IMR-90 (cell line): ENCODE data around the gene STARD3. TPM values are rescaled to one million over a fixed set of nuclear protein-coding genes. Genes with fewer than 3 reads are reported as not detected.

ENCODE experiments used
- ATAC-seq: fragments of 200-7000 bp; cut with Tn5 transposase; 2 replicates; pipeline ENCODE4 v1.9.1; 2020; ENCODE audit warnings: low read depth, mild to moderate bottlenecking, moderate library complexity
- BruUV-seq: library from RNA; stranded (reverse); fragments of 400-500 nt; replicated peaks from 2 replicates; lab custom pipeline; 2021; lab: Mats Ljungman, UMichigan
- CTCF ChIA-PET: fragments of 300-600 bp; formaldehyde crosslinking; extraction: SDS; loops from one replicate; lab custom pipeline; 2021; ENCODE audit warnings: antibody characterized with exemption; lab: Yijun Ruan, JAX
- POLR2A ChIA-PET: fragments of 300-600 bp; sonication (Branson Sonifier 250); formaldehyde crosslinking; loops from one replicate; lab custom pipeline; 2022; ENCODE audit warnings: antibody characterized with exemption; ENCODE audit not compliant: unreplicated experiment; lab: Charles Lee
- DNase-seq: peaks from one replicate; pipeline ENCODE4 v3.0.0; 2013
- H2AFZ ChIP-seq: replicated peaks from 2 replicates; pipeline ENCODE3; 2013; ENCODE audit warnings: low read length, mild to moderate bottlenecking; ENCODE audit not compliant: poor library complexity
- H2AK5ac ChIP-seq: 2 replicates; pipeline ENCODE4 v1.6.1; 2013; ENCODE audit warnings: low read depth, low read length, inconsistent platforms
- H2AK9ac ChIP-seq: replicated peaks from 2 replicates; pipeline ENCODE3; 2013; ENCODE audit warnings: mild to moderate bottlenecking, low read depth, low read length, moderate library complexity; ENCODE audit not compliant: poor library complexity
- H2BK120ac ChIP-seq: 2 replicates; pipeline ENCODE4 v1.6.1; 2013; ENCODE audit warnings: low read depth, low read length, inconsistent platforms
- H2BK15ac ChIP-seq: 3 replicates; pipeline ENCODE4 v1.6.1; 2013; ENCODE audit warnings: low read depth, low read length, inconsistent platforms
- H2BK20ac ChIP-seq: 2 replicates; pipeline ENCODE4 v1.6.1; 2013; ENCODE audit warnings: low read depth, mild to moderate bottlenecking, inconsistent platforms, low read length, moderate library complexity
- H2BK5ac ChIP-seq: 2 replicates; pipeline ENCODE4 v1.6.1; 2013; ENCODE audit warnings: mild to moderate bottlenecking, low read depth, low read length, inconsistent platforms; ENCODE audit not compliant: poor library complexity, severe bottlenecking
- H3K14ac ChIP-seq: replicated peaks from 2 replicates; pipeline ENCODE4 v1.6.1; 2013; ENCODE audit warnings: low read depth, low read length, inconsistent platforms
- H3K18ac ChIP-seq: 2 replicates; pipeline ENCODE4 v1.6.1; 2013; ENCODE audit warnings: low read depth, low read length, control low read depth
- H3K23ac ChIP-seq: 2 replicates; pipeline ENCODE4 v1.6.1; 2013; ENCODE audit warnings: low read depth, low read length, inconsistent platforms
- H3K27ac ChIP-seq: 2 replicates; pipeline ENCODE4 v1.5.1; 2013; ENCODE audit warnings: mild to moderate bottlenecking, control low read depth, low read length; ENCODE audit not compliant: insufficient read depth
- H3K27me3 ChIP-seq: 2 replicates; pipeline ENCODE4 v1.6.1; 2013; ENCODE audit warnings: low read length; ENCODE audit not compliant: control insufficient read depth, insufficient read depth
- H3K36me3 ChIP-seq: 2 replicates; pipeline ENCODE4 v1.6.1; 2013; ENCODE audit warnings: low read length, mixed read lengths; ENCODE audit not compliant: control insufficient read depth, insufficient read depth
- H3K4ac ChIP-seq: 2 replicates; pipeline ENCODE4 v1.6.1; 2013; ENCODE audit warnings: low read depth, low read length, inconsistent platforms
- H3K4me1 ChIP-seq: 2 replicates; pipeline ENCODE4 v1.6.1; 2013; ENCODE audit warnings: low read length, mixed read lengths; ENCODE audit not compliant: control insufficient read depth, insufficient read depth
- H3K4me2 ChIP-seq: 2 replicates; pipeline ENCODE4 v1.6.1; 2013; ENCODE audit warnings: low read depth, mild to moderate bottlenecking, control low read depth, low read length, moderate library complexity
- H3K4me3 ChIP-seq: 2 replicates; pipeline ENCODE4 v1.5.1; 2013; ENCODE audit warnings: low read depth, mild to moderate bottlenecking, control low read depth, low read length, moderate library complexity; ENCODE audit not compliant: insufficient read depth
- H3K56ac ChIP-seq: 2 replicates; pipeline ENCODE4 v1.6.1; 2013; ENCODE audit warnings: low read length, inconsistent platforms; ENCODE audit not compliant: insufficient read depth; ENCODE audit errors: extremely low read depth
- H3K79me1 ChIP-seq, 2 experiments: 2 replicates each; pipeline ENCODE4 v1.6.1; 2013; ENCODE audit warnings: low read length in 2 of 2, inconsistent platforms in 1 of 2, low read depth in 1 of 2
- H3K9ac ChIP-seq: 2 replicates; pipeline ENCODE4 v1.6.1; 2013; ENCODE audit warnings: low read depth, low read length, control low read depth
- H3K9me1 ChIP-seq: 2 replicates; pipeline ENCODE4 v1.6.1; 2013; ENCODE audit warnings: low read length, inconsistent platforms; ENCODE audit not compliant: insufficient read depth
- H3K9me3 ChIP-seq: 2 replicates; pipeline ENCODE4 v1.6.1; 2013; ENCODE audit warnings: low read length; ENCODE audit not compliant: control insufficient read depth, insufficient read depth
- H4K20me1 ChIP-seq: 2 replicates; pipeline ENCODE4 v1.6.1; 2013; ENCODE audit warnings: low read length, inconsistent platforms; ENCODE audit not compliant: insufficient read depth
- H4K5ac ChIP-seq: 2 replicates; pipeline ENCODE4 v1.6.1; 2013; ENCODE audit warnings: mild to moderate bottlenecking, low read depth, low read length, control low read depth
- H4K8ac ChIP-seq, 2 experiments: 2 replicates each; pipeline ENCODE4 v1.6.1; 2013; ENCODE audit warnings: low read depth in 2 of 2, low read length in 2 of 2, control low read depth in 1 of 2, inconsistent platforms in 1 of 2
- H4K91ac ChIP-seq: 2 replicates; pipeline ENCODE4 v1.6.1; 2013; ENCODE audit warnings: low read depth, low read length, inconsistent platforms; ENCODE audit not compliant: insufficient read depth
- BHLHE40 ChIP-seq: fragments of 150-350 bp; IDR thresholded peaks from 2 replicates; pipeline ENCODE4 v1.6.1; 2016; ENCODE audit warnings: mild to moderate bottlenecking, low read depth, low read length
- RCOR1 ChIP-seq: IDR thresholded peaks from 2 replicates; pipeline ENCODE4 v1.6.1; 2012; ENCODE audit warnings: mild to moderate bottlenecking, low read length, improper control_type of control experiment; ENCODE audit not compliant: insufficient replicate concordance
- RFX5 ChIP-seq: IDR thresholded peaks from 2 replicates; pipeline ENCODE4 v1.8.0; 2012; ENCODE audit warnings: low read depth, mild to moderate bottlenecking, low read length, moderate library complexity
- WGBS, 2 experiments: methylation state at CpG; one replicate each; pipeline versions ENCODE4 v1.1.5 to v1.1.7; 2013; ENCODE audit warnings: missing lambda C conversion rate in 2 of 2; ENCODE audit not compliant: insufficient read length in 1 of 2; ENCODE audit errors: extremely low coverage in 2 of 2; 5-methylcytosine and 5-hydroxymethylcytosine counted together
- dilution Hi-C: fragments of 300-500 bp; cut with HindIII; formaldehyde crosslinking; loops from one replicate; pipeline ENCODE4 v1.14.3; 2018; ENCODE audit warnings: low sequenced_read_pairs; ENCODE audit not compliant: unreplicated experiment
- in situ Hi-C: fragments of 300-500 bp; cut with MboI; formaldehyde crosslinking; loops from 3 replicates; pipeline ENCODE4 v1.14.3; 2019; ENCODE audit warnings: low sequenced_read_pairs, inconsistent platforms, mixed read lengths
- intact Hi-C: fragments of 100-400 bp; cut with micrococcal nuclease; formaldehyde crosslinking; loops from 2 replicates; pipeline ENCODE4 v1.10.0; 2022
- polyA plus RNA-seq, 3 experiments: library from polyadenylated mRNA; depleted of rRNA; stranded (reverse); fragments of >200 nt; gene quantifications; 2 replicates each; pipeline ENCODE4 v1.2.3, GENCODE V29; 2012; ENCODE audit warnings: low replicate concordance in 1 of 3
- total RNA-seq: library from RNA; depleted of rRNA; stranded (reverse); fragments of >200 nt; gene quantifications from 2 replicates; pipeline ENCODE4 v1.2.3, GENCODE V29; 2012
- TF ChIP-seq, protein P1 (sequence below): fragments of 150-350 bp; IDR thresholded peaks from 2 replicates; pipeline ENCODE4 v1.6.1; 2017; ENCODE audit warnings: mild to moderate bottlenecking, antibody characterized with exemption, low read length, low read depth

Gene STARD3
- total and polyA plus RNA-seq, 2 of the 4 experiments (the other 2 are of a cell fraction) = 8.1 to 50.4 TPM

DNA sequence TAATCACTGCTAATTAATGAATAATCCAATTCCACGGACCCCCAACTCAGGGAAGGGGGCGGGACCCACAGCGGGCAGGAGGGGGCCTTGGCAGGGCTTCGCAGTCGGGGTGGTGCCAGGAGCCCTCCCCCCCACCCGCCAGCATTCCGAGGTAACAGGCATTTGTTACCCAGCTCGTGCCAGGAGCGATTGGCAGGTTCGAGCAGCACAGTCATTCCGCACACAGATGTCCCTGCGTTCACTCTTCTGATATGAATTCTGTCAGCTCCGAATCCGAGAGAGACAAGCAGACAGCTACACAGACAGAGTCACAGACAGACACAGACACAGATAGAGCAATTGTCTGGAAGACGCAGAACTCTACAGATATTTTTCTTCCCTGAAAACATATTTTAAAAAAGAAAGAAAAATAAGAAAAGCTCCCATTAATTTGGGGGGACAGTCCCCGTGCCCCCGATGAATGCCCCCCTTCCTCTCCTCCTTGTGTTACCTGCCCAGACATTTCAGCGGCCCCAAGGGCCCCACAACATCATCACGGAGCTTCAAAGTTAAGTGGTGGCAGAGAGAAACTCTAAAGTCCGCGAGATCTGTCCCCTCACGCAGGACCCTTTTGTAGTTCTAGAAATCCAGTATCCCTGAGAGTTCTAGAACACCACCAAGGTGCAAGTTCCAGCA, 39.4 kb upstream of the STARD3 start:
- H3K4me1 ChIP-seq = no peaks in the 10 kb centered on the region
- ChIA-PET CTCF (no interaction called here), POLR2A (no interaction called here)
- WGBS, 2 experiments = no CpG with 5 or more reads among the region's 22 CpGs
- H3K4me2 ChIP-seq = no peak overlapping the region
- H2AK5ac ChIP-seq = no peak overlapping the region
- H2BK5ac ChIP-seq = no peak overlapping the region
- H2AFZ ChIP-seq = no peak overlapping the region
- H3K9ac ChIP-seq = no peak overlapping the region
- H2BK120ac ChIP-seq = no peak overlapping the region
- no peak overlapping the region for H4K8ac ChIP-seq
- H3K4ac ChIP-seq = no peak overlapping the region
- in situ Hi-C loops (no loop called here), intact Hi-C loops (no loop called here), dilution Hi-C loops (no loop called here)
- H2BK20ac ChIP-seq = no peak overlapping the region
- no peak for DNase-seq
- H3K9me3 ChIP-seq = peaks cover 4% of the 10 kb centered on the region; the same call in 1 of the 2 replicates
- H3K14ac ChIP-seq = no peak overlapping the region
- BruUV-seq = no TSS peak
- H2AK9ac ChIP-seq = no peak overlapping the region
- no peaks in the 10 kb centered on the region for H3K36me3 ChIP-seq
- no peak overlapping the region for H3K4me3 ChIP-seq
- H3K27ac ChIP-seq = no peak overlapping the region
- H3K18ac ChIP-seq = no peak overlapping the region
- peaks cover 84% of the 10 kb centered on the region for H3K27me3 ChIP-seq
- H3K9me1 ChIP-seq = no peaks in the 10 kb centered on the region
- no peak overlapping the region for H4K91ac ChIP-seq
- no peak overlapping the region for H4K5ac ChIP-seq
- H3K79me1 ChIP-seq = no peaks in the 10 kb centered on the region
- no peak overlapping the region for H2BK15ac ChIP-seq
- no peak overlapping the region for H3K23ac ChIP-seq
- no peak for ATAC-seq
- peaks cover 14% of the 10 kb centered on the region; the same call in 1 of the 2 replicates for H4K20me1 ChIP-seq
- no peak overlapping the region for H3K56ac ChIP-seq
- TF ChIP-seq RFX5 = no peak
- TF ChIP-seq, protein P1, sequence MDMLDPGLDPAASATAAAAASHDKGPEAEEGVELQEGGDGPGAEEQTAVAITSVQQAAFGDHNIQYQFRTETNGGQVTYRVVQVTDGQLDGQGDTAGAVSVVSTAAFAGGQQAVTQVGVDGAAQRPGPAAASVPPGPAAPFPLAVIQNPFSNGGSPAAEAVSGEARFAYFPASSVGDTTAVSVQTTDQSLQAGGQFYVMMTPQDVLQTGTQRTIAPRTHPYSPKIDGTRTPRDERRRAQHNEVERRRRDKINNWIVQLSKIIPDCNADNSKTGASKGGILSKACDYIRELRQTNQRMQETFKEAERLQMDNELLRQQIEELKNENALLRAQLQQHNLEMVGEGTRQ = no peak
- TF ChIP-seq RCOR1 = no peak
- no peak for TF ChIP-seq BHLHE40
